CD4-positive, alpha-beta memory T cell (primary cell): Measurements from ENCODE around the gene AP2A2. TPM values are rescaled to one million over a fixed set of nuclear protein-coding genes. Genes with fewer than 3 reads are reported as not detected.

Experiments used
- CTCF ChIA-PET: fragments of 350-600 bp; sonication (Branson Sonifier 250); formaldehyde crosslinking; loops from one replicate; lab custom pipeline; 2021; ENCODE audit warnings: inconsistent platforms; ENCODE audit not compliant: partially characterized antibody; lab: Charles Lee
- POLR2A ChIA-PET: fragments of 350-600 bp; sonication (Branson Sonifier 250); formaldehyde crosslinking; loops from one replicate; lab custom pipeline; 2021; ENCODE audit not compliant: partially characterized antibody; lab: Charles Lee
- DNase-seq, 5 donors: peaks; one replicate each; pipeline versions ENCODE4 v3.0.0 to v3.0.0-alpha.2; 2020 to 2022; ENCODE audit warnings: mixed read lengths in 1 of 5
- H3K27ac ChIP-seq: one replicate; pipeline ENCODE4 v1.7.0; 2013; ENCODE audit warnings: low read depth, low read length
- H3K27me3 ChIP-seq: 2 replicates; pipeline ENCODE4 v1.7.0; 2013; ENCODE audit warnings: mild to moderate bottlenecking, low read length, moderate library complexity; ENCODE audit not compliant: insufficient read depth
- H3K36me3 ChIP-seq: 2 replicates; pipeline ENCODE4 v1.7.0; 2013; ENCODE audit warnings: mild to moderate bottlenecking, low read length, moderate library complexity; ENCODE audit not compliant: insufficient read depth
- H3K4me1 ChIP-seq: 2 replicates; pipeline ENCODE4 v1.7.0; 2013; ENCODE audit warnings: mild to moderate bottlenecking, low read length, moderate library complexity; ENCODE audit not compliant: insufficient read depth
- H3K4me3 ChIP-seq, 2 donors: one replicate each; pipeline ENCODE4 v1.7.0; 2013; ENCODE audit warnings: low read length in 2 of 2, mild to moderate bottlenecking in 1 of 2
- H3K9me3 ChIP-seq, 2 donors: one replicate each; pipeline ENCODE4 v1.7.0; 2013; ENCODE audit warnings: low read length in 2 of 2, control low read depth in 1 of 2; ENCODE audit not compliant: control insufficient read depth in 1 of 2
- H3K27ac Mint-ChIP-seq, 7 donors: one replicate each; pipeline ENCODE4 v1.8.0; 2020 to 2021; ENCODE audit warnings: mixed read lengths in 7 of 7, mild to moderate bottlenecking in 6 of 7, inconsistent platforms in 3 of 7, moderate library complexity in 3 of 7
- H3K27me3 Mint-ChIP-seq, 2 donors: one replicate each; pipeline ENCODE4 v1.8.0; 2020 to 2021; ENCODE audit warnings: mixed read lengths in 2 of 2
- H3K36me3 Mint-ChIP-seq, 2 donors: one replicate each; pipeline ENCODE4 v1.8.0; 2020 to 2021; ENCODE audit warnings: mixed read lengths in 2 of 2, inconsistent platforms in 1 of 2, mild to moderate bottlenecking in 1 of 2
- H3K4me1 Mint-ChIP-seq, 4 donors: one replicate each; pipeline ENCODE4 v1.8.0; 2020 to 2021; ENCODE audit warnings: mixed read lengths in 4 of 4, mild to moderate bottlenecking in 1 of 4
- H3K4me3 Mint-ChIP-seq, 8 donors: one replicate each; pipeline ENCODE4 v1.8.0; 2020 to 2021; ENCODE audit warnings: mixed read lengths in 8 of 8, mild to moderate bottlenecking in 7 of 8, moderate library complexity in 6 of 8, inconsistent platforms in 3 of 8
- H3K9me3 Mint-ChIP-seq, 8 donors: one replicate each; pipeline ENCODE4 v1.8.0; 2020 to 2021; ENCODE audit warnings: mixed read lengths in 8 of 8, mild to moderate bottlenecking in 5 of 8, inconsistent platforms in 3 of 8, moderate library complexity in 1 of 8
- intact Hi-C: fragments of 100-400 bp; cut with micrococcal nuclease; formaldehyde crosslinking; loops from one replicate; pipeline ENCODE4 v1.15.1; 2023
- polyA plus RNA-seq, 2 donors: library from polyadenylated mRNA; unstranded; fragments of 300-500 nt; fragmentation: Illumina TruSeq; gene quantifications; one replicate each; pipeline ENCODE4 v1.2.3, GENCODE V29; 2021
- total RNA-seq, 2 experiments: library from RNA; stranded (reverse); gene quantifications; one replicate each; pipeline ENCODE4 v1.2.3, GENCODE V29; 2021

AP2A2 gene
- total and polyA plus RNA-seq, 4 experiments from 2014 or later, result 5.1 to 87.4 (median 47.9) TPM

- POLR2A ChIA-PET, result no interaction called here
- H3K27ac ChIP-seq, result no peak overlapping the region
- no peak overlapping the region for H3K4me3 Mint-ChIP-seq
Measured at GRCh38 chr11:1026163-1026450, 100.4 kb downstream of the AP2A2 start.

GRCh38 chr11:1026641-1027482, 101.2 kb downstream of the AP2A2 start:
- H3K4me3 Mint-ChIP-seq, result no peak overlapping the region
- H3K36me3 ChIP-seq, result no peaks in the 10 kb centered on the region
- H3K27ac Mint-ChIP-seq, result no peak overlapping the region

More at GRCh38 chr11:1026163-1026450, 100.4 kb downstream of the AP2A2 start:
- H3K4me1 Mint-ChIP-seq, result peaks cover 0 to 6% (median 4%) of the 10 kb centered on the region in 4 donors
- peaks cover 0 to 5% (median 0%) of the 10 kb centered on the region in 8 donors for H3K9me3 Mint-ChIP-seq
- CTCF ChIA-PET, result no interaction called here
- peak in 1 of 5 donors; percentile 2 for DNase-seq
- no peaks in the 10 kb centered on the region for H3K4me1 ChIP-seq
- H3K27me3 Mint-ChIP-seq, result no peaks in the 10 kb centered on the region
- H3K27ac Mint-ChIP-seq, result no peak overlapping the region
- intact Hi-C loops, result no loop called here
- H3K9me3 ChIP-seq, result no peaks in the 10 kb centered on the region
- no peaks in the 10 kb centered on the region for H3K36me3 ChIP-seq
- no peak overlapping the region for H3K4me3 ChIP-seq
- no peaks in the 10 kb centered on the region for H3K27me3 ChIP-seq
- peaks cover 0 to 5% of the 10 kb centered on the region in 2 donors for H3K36me3 Mint-ChIP-seq

GRCh38 chr11:1027483-1028290, 102.0 kb downstream of the AP2A2 start:
- POLR2A ChIA-PET, result no interaction called here
- H3K27ac ChIP-seq, result no peak overlapping the region
- H3K36me3 Mint-ChIP-seq, result peaks cover 0 to 4% of the 10 kb centered on the region in 2 donors
- DNase-seq, result peak in 1 of 5 donors; percentile 22
- CTCF ChIA-PET, result no interaction called here
- H3K4me3 ChIP-seq, result no peak overlapping the region
- H3K36me3 ChIP-seq, result no peaks in the 10 kb centered on the region
- intact Hi-C loops, result no loop called here
- H3K4me1 ChIP-seq, result no peaks in the 10 kb centered on the region
- no peaks in the 10 kb centered on the region for H3K9me3 ChIP-seq
- no peaks in the 10 kb centered on the region for H3K27me3 Mint-ChIP-seq
- no peak overlapping the region for H3K27ac Mint-ChIP-seq
- peaks cover 0 to 10% (median 0%) of the 10 kb centered on the region in 8 donors for H3K9me3 Mint-ChIP-seq
- no peak overlapping the region for H3K4me3 Mint-ChIP-seq
- H3K4me1 Mint-ChIP-seq, result peaks cover 0 to 11% (median 4%) of the 10 kb centered on the region in 4 donors
- no peaks in the 10 kb centered on the region for H3K27me3 ChIP-seq

More at GRCh38 chr11:1026641-1027482, 101.2 kb downstream of the AP2A2 start:
- peaks cover 0 to 6% (median 4%) of the 10 kb centered on the region in 4 donors for H3K4me1 Mint-ChIP-seq
- Histone ChIP-seq H3K4me3 (no peak overlapping the region), H3K4me1 (no peaks in the 10 kb centered on the region), H3K9me3 (no peaks in the 10 kb centered on the region), H3K27ac (no peak overlapping the region), H3K27me3 (no peaks in the 10 kb centered on the region)
- ChIA-PET CTCF (no interaction called here), POLR2A (no interaction called here)
- peaks cover 0 to 5% of the 10 kb centered on the region in 2 donors for H3K36me3 Mint-ChIP-seq
- H3K27me3 Mint-ChIP-seq, result no peaks in the 10 kb centered on the region
- peak in 1 of 5 donors; percentile 3 for DNase-seq
- peaks cover 0 to 5% (median 0%) of the 10 kb centered on the region in 8 donors for H3K9me3 Mint-ChIP-seq
- intact Hi-C loops, result no loop called here

GRCh38 chr11:1028291-1028540, 102.5 kb downstream of the AP2A2 start:
- no peak overlapping the region for H3K4me3 Mint-ChIP-seq
- no peaks in the 10 kb centered on the region for H3K27me3 ChIP-seq
- ChIA-PET CTCF (no interaction called here), POLR2A (no interaction called here)
- H3K27ac ChIP-seq, result no peak overlapping the region
- peak overlapping the region in 1 of 7 donors; percentile 59 for H3K27ac Mint-ChIP-seq
- no peak overlapping the region for H3K4me3 ChIP-seq
- H3K27me3 Mint-ChIP-seq, result no peaks in the 10 kb centered on the region
- H3K4me1 Mint-ChIP-seq, result peaks cover 0 to 7% (median 2%) of the 10 kb centered on the region in 4 donors
- H3K36me3 Mint-ChIP-seq, result no peaks in the 10 kb centered on the region
- H3K9me3 ChIP-seq, result no peaks in the 10 kb centered on the region
- no peaks in the 10 kb centered on the region for H3K4me1 ChIP-seq
- intact Hi-C loops, result no loop called here
- DNase-seq, result no peak
- H3K36me3 ChIP-seq, result no peaks in the 10 kb centered on the region
- H3K9me3 Mint-ChIP-seq, result peaks cover 0 to 4% (median 0%) of the 10 kb centered on the region in 8 donors

- CTCF ChIA-PET, result no interaction called here
- POLR2A ChIA-PET, result no interaction called here
- H3K9me3 ChIP-seq, result no peaks in the 10 kb centered on the region
- H3K36me3 Mint-ChIP-seq, result no peaks in the 10 kb centered on the region
- no peaks in the 10 kb centered on the region for H3K27me3 ChIP-seq
- no peaks in the 10 kb centered on the region for H3K27me3 Mint-ChIP-seq
- H3K36me3 ChIP-seq, result no peaks in the 10 kb centered on the region
- peaks cover 0 to 7% (median 2%) of the 10 kb centered on the region in 4 donors for H3K4me1 Mint-ChIP-seq
- peak overlapping the region in 1 of 7 donors; percentile 59 for H3K27ac Mint-ChIP-seq
- H3K4me3 ChIP-seq, result no peak overlapping the region
- peak in 1 of 5 donors; percentile 1 for DNase-seq
- peaks cover 0 to 4% (median 0%) of the 10 kb centered on the region in 8 donors for H3K9me3 Mint-ChIP-seq
- H3K27ac ChIP-seq, result no peak overlapping the region
- no peak overlapping the region for H3K4me3 Mint-ChIP-seq
- no peaks in the 10 kb centered on the region for H3K4me1 ChIP-seq
- intact Hi-C loops, result no loop called here
Measured at GRCh38 chr11:1028616-1029015, 102.9 kb downstream of the AP2A2 start.

GRCh38 chr11:1029051-1029450, 103.4 kb downstream of the AP2A2 start:
- POLR2A ChIA-PET, result no interaction called here
- Mint-ChIP-seq H3K36me3 (no peaks in the 10 kb centered on the region), H3K27ac (no peak overlapping the region), H3K4me3 (no peak overlapping the region), H3K9me3 (peaks cover 0 to 4% (median 0%) of the 10 kb centered on the region in 8 donors), H3K4me1 (peaks cover 0 to 7% (median 2%) of the 10 kb centered on the region in 4 donors), H3K27me3 (no peaks in the 10 kb centered on the region)
- DNase-seq, result no peak
- H3K9me3 ChIP-seq, result no peaks in the 10 kb centered on the region
- no peak overlapping the region for H3K27ac ChIP-seq
- H3K27me3 ChIP-seq, result no peaks in the 10 kb centered on the region
- no peaks in the 10 kb centered on the region for H3K36me3 ChIP-seq
- no peaks in the 10 kb centered on the region for H3K4me1 ChIP-seq
- no peak overlapping the region for H3K4me3 ChIP-seq
- CTCF ChIA-PET, result no interaction called here
- intact Hi-C loops, result no loop called here

- Mint-ChIP-seq H3K4me1 (peaks cover 0 to 7% (median 2%) of the 10 kb centered on the region in 4 donors), H3K27me3 (no peaks in the 10 kb centered on the region), H3K36me3 (no peaks in the 10 kb centered on the region), H3K4me3 (no peak overlapping the region), H3K27ac (no peak overlapping the region), H3K9me3 (peaks cover 0 to 4% (median 0%) of the 10 kb centered on the region in 8 donors)
- Histone ChIP-seq H3K36me3 (no peaks in the 10 kb centered on the region), H3K4me3 (no peak overlapping the region), H3K9me3 (no peaks in the 10 kb centered on the region), H3K4me1 (no peaks in the 10 kb centered on the region), H3K27me3 (no peaks in the 10 kb centered on the region), H3K27ac (no peak overlapping the region)
- DNase-seq, result no peak
- POLR2A ChIA-PET, result no interaction called here
- CTCF ChIA-PET, result no interaction called here
- intact Hi-C loops, result no loop called here
Measured at GRCh38 chr11:1029654-1030053, 104.0 kb downstream of the AP2A2 start.
